ENCODE measurements around the gene GPAM. TPM values are rescaled to one million over a fixed set of nuclear protein-coding genes. Genes with fewer than 3 reads are reported as not detected.

Gene GPAM, protein sequence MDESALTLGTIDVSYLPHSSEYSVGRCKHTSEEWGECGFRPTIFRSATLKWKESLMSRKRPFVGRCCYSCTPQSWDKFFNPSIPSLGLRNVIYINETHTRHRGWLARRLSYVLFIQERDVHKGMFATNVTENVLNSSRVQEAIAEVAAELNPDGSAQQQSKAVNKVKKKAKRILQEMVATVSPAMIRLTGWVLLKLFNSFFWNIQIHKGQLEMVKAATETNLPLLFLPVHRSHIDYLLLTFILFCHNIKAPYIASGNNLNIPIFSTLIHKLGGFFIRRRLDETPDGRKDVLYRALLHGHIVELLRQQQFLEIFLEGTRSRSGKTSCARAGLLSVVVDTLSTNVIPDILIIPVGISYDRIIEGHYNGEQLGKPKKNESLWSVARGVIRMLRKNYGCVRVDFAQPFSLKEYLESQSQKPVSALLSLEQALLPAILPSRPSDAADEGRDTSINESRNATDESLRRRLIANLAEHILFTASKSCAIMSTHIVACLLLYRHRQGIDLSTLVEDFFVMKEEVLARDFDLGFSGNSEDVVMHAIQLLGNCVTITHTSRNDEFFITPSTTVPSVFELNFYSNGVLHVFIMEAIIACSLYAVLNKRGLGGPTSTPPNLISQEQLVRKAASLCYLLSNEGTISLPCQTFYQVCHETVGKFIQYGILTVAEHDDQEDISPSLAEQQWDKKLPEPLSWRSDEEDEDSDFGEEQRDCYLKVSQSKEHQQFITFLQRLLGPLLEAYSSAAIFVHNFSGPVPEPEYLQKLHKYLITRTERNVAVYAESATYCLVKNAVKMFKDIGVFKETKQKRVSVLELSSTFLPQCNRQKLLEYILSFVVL
- total RNA-seq: 10 to 100 TPM; 18.5 to 21.3 TPM
- 13.5 TPM for polyA plus RNA-seq (2013, experiment 1 of 2)
- polyA plus RNA-seq (2013, experiment 2 of 2): 12.8 TPM
- long read RNA-seq, experiment 1, full-length matches to known transcripts: 2 of 16 reads
- long read RNA-seq, experiment 1, partial matches to known transcripts: 1 of 16 reads
- long read RNA-seq, experiment 1, other reads (novel, unspliced or antisense): 13 of 16 reads
- long read RNA-seq, experiment 2, full-length matches to known transcripts: 20 of 33 reads
- long read RNA-seq, experiment 2, partial matches to known transcripts: 4 of 33 reads
- long read RNA-seq, experiment 2, other reads (novel, unspliced or antisense): 9 of 33 reads
- long read RNA-seq, experiment 3, full-length matches to known transcripts: 52 of 68 reads
- long read RNA-seq, experiment 3, partial matches to known transcripts: 8 of 68 reads
- long read RNA-seq, experiment 3, other reads (novel, unspliced or antisense): 8 of 68 reads
- long read RNA-seq, experiment 4, partial matches to known transcripts: 0 of 2 reads
- long read RNA-seq, experiment 4, other reads (novel, unspliced or antisense): 2 of 2 reads

DNA sequence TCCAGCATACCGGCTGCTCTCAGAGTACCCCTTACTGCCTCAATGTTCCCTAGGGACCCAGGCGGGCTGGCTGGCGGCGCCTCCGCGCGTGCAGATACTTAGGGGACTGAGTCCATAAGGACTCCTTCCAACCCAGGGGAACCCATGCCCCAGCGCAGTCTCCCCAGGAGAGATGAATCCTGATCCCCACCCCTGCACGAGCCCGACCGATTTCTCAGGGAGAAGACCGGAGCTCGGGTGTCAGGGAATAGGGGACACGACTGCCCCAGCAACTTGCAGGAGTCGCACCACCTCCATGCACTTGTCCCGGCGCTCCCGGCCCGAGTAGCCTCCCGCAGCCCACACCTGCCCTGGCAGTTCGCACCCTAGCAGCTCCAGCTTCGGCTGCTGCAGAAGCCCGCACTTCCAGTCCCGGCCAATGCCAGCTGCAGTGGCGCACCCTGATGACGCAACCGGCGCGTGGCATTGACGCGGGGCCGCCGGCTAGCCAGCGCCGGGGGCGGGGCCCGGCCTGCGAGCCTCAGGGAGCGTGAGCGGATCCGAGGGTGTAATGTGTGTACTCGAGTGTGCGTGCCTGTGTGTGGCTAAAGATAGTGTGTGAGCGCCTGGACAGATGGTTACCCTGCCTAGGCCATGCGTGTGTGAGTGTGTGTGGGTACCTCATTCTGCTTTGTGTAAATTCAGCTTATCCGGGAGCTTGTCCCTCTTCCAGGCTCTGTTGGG, at the start of gene GPAM:
Gene GPAM (minus strand): TSS at position 437 of the 723 bp plus-strand sequence. CDS start 1,981 bp downstream, outside the sequence.
- Histone ChIP-seq H3K27me3 (ENCODE audit: control insufficient read depth, insufficient read depth, low read length, poor library complexity, severe bottlenecking) (no peaks in the 10 kb centered on the region), H3K27ac (ENCODE audit: low read depth, low read length) (peak within 1 kb of the TSS; percentile 40), H3K9me3 (ENCODE audit: control insufficient read depth, low read length) (peaks cover 4% of the 10 kb centered on the region), H3K4me3 (ENCODE audit: low read length) (peak within 1 kb of the TSS; percentile 99), H3K9ac (ENCODE audit: extremely low read depth, low read length, poor library complexity, severe bottlenecking) (peak within 1 kb of the TSS; percentile 88), H3K36me3 (ENCODE audit: control insufficient read depth, insufficient read depth, low read length) (no peaks in the 10 kb centered on the region), H3K4me1 (ENCODE audit: control insufficient read depth, insufficient read depth, low read length) (no peaks in the 10 kb centered on the region)
- Mint-ChIP-seq H3K36me3 (ENCODE audit: low read depth) (peaks cover 4% of the 10 kb centered on the region), H3K9me3 (peaks cover 16% of the 10 kb centered on the region), H3K4me1 (peaks cover 40% of the 10 kb centered on the region), H3K4me3 (peak within 1 kb of the TSS; percentile 92), H3K27me3 (ENCODE audit: insufficient read depth) (peaks cover 4% of the 10 kb centered on the region), H3K27ac (peak within 1 kb of the TSS; percentile 98)
- DNase-seq: peak; percentile 98
- WGBS, 2 experiments (ENCODE audit: insufficient coverage in 1 of 2, insufficient read length in 1 of 2): 0% methylated on average over 4 to 46 of the region's 46 CpGs
- TF ChIP-seq, protein P1, sequence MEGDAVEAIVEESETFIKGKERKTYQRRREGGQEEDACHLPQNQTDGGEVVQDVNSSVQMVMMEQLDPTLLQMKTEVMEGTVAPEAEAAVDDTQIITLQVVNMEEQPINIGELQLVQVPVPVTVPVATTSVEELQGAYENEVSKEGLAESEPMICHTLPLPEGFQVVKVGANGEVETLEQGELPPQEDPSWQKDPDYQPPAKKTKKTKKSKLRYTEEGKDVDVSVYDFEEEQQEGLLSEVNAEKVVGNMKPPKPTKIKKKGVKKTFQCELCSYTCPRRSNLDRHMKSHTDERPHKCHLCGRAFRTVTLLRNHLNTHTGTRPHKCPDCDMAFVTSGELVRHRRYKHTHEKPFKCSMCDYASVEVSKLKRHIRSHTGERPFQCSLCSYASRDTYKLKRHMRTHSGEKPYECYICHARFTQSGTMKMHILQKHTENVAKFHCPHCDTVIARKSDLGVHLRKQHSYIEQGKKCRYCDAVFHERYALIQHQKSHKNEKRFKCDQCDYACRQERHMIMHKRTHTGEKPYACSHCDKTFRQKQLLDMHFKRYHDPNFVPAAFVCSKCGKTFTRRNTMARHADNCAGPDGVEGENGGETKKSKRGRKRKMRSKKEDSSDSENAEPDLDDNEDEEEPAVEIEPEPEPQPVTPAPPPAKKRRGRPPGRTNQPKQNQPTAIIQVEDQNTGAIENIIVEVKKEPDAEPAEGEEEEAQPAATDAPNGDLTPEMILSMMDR (conservative IDR thresholded peaks at IDR 0.05): no peak

DNA sequence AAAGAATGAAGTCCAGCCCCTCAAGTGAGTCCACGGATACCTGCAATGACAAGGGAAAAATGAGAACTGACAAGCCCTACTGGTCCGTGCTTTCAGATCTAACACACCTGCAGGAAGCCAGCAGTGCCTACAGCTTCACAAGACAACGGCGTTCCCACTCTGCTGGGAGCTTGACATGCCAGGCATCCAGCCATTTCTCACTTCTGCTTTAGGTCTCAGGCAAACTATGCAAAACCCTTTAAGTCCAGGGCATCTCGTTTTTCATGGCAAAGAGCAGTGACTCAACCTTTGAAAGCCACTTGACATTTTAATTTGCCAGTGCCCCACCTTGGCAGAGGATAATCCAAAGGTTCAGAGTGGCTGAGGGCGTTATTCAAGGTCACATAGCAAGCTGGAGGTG, 49.1 kb upstream of the GPAM start:
- 87 to 90% methylated on average over 4 to 6 of the region's 6 CpGs for WGBS, 2 experiments (ENCODE audit: insufficient coverage in 1 of 2, insufficient read length in 1 of 2)
- H3K27ac ChIP-seq (ENCODE audit: low read depth, low read length): no peak overlapping the region
- peaks cover 20% of the 10 kb centered on the region for H3K4me1 Mint-ChIP-seq
- DNase-seq: no peak
- peaks cover 6% of the 10 kb centered on the region for H3K9me3 Mint-ChIP-seq
- no peaks in the 10 kb centered on the region for H3K36me3 ChIP-seq (ENCODE audit: control insufficient read depth, insufficient read depth, low read length)
- no peaks in the 10 kb centered on the region for H3K9me3 ChIP-seq (ENCODE audit: control insufficient read depth, low read length)
- H3K36me3 Mint-ChIP-seq (ENCODE audit: low read depth): no peaks in the 10 kb centered on the region
- H3K27me3 ChIP-seq (ENCODE audit: control insufficient read depth, insufficient read depth, low read length, poor library complexity, severe bottlenecking): no peaks in the 10 kb centered on the region
- no peak overlapping the region for H3K27ac Mint-ChIP-seq
- H3K9ac ChIP-seq (ENCODE audit: extremely low read depth, low read length, poor library complexity, severe bottlenecking): no peak overlapping the region
- TF ChIP-seq, protein P1 (conservative IDR thresholded peaks at IDR 0.05): no peak
- no peaks in the 10 kb centered on the region for H3K27me3 Mint-ChIP-seq (ENCODE audit: insufficient read depth)
- peaks cover 2% of the 10 kb centered on the region for H3K4me1 ChIP-seq (ENCODE audit: control insufficient read depth, insufficient read depth, low read length)
- H3K4me3 Mint-ChIP-seq: no peak overlapping the region
- no peak overlapping the region for H3K4me3 ChIP-seq (ENCODE audit: low read length)

Measured in endodermal cell (in vitro differentiated cells).